ENCODE data around the gene MDGA2. TPM values are rescaled to one million over a fixed set of nuclear protein-coding genes. Genes with fewer than 3 reads are reported as not detected.

MDGA2 gene
- total and polyA plus RNA-seq, 9 of the 15 experiments (the other 6 are each of a cell fraction or from before 2014, with no cell fraction given), result 0.01 to 0.18 (median 0.03) TPM; not detected in 5

DNA sequence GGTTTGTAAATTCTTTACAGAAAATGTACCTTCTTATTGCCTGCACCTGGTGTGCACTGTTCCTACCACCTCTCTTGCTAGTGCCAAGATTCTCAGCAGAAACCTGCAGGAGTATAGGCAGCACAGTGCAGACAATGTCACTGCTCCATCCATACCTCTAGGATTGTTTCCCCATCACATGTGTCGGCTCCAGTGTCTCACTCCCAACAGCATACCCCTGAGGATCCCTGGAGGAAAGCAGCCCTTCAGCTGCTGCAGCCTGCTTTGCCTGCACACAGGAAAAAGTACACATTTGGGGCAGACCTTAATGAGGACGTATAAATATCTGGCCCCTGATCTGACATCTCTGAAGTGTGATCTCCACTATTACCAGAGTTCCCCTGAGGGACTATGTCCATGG, 235.5 kb downstream of the MDGA2 start (continued):
- TF ChIP-seq, protein P1, sequence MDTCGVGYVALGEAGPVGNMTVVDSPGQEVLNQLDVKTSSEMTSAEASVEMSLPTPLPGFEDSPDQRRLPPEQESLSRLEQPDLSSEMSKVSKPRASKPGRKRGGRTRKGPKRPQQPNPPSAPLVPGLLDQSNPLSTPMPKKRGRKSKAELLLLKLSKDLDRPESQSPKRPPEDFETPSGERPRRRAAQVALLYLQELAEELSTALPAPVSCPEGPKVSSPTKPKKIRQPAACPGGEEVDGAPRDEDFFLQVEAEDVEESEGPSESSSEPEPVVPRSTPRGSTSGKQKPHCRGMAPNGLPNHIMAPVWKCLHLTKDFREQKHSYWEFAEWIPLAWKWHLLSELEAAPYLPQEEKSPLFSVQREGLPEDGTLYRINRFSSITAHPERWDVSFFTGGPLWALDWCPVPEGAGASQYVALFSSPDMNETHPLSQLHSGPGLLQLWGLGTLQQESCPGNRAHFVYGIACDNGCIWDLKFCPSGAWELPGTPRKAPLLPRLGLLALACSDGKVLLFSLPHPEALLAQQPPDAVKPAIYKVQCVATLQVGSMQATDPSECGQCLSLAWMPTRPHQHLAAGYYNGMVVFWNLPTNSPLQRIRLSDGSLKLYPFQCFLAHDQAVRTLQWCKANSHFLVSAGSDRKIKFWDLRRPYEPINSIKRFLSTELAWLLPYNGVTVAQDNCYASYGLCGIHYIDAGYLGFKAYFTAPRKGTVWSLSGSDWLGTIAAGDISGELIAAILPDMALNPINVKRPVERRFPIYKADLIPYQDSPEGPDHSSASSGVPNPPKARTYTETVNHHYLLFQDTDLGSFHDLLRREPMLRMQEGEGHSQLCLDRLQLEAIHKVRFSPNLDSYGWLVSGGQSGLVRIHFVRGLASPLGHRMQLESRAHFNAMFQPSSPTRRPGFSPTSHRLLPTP (IDR thresholded peaks at IDR 0.05; ENCODE audit: borderline replicate concordance, extremely low read depth, insufficient read length), result no peak
- TF ChIP-seq PRMT5 (CRISPR knock-in tag; IDR thresholded peaks at IDR 0.05) (no peak), ARHGAP35 (IDR thresholded peaks at IDR 0.05; ENCODE audit: partially characterized antibody) (no peak), HNRNPH1 (optimal IDR thresholded peaks at IDR 0.05; ENCODE audit: low read depth, low read length) (no peak)

DNA sequence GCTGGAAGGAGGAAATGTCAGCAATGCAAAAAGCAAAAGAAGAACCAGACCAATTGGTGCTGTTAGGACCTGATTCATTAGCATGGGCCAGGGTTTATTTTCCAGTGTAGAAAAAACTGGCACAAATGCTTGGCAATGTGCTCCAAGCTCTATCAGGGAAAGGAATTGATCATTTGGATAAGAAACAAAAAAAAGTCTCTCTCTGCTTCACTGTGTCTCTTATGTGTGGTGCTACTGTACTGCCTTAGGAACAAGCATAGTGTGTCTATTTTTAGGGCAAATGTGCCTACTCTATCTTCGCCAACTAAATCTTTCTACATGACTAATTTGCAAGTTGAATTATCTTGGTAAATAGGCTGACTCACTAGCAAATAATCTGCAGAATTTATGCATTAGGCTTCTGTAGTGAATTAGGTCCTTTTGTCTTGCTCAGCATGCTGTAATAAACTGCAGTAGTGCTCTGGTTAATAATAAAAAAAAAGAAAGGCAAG, 236.7 kb downstream of the MDGA2 start:
- in situ Hi-C loops (cut with MboI), result no loop called here
- no peak for FAIRE-seq
- TF ChIP-seq GATA2 (CRISPR knock-in tag; IDR thresholded peaks at IDR 0.05) (no peak), RHOXF2B (CRISPR knock-in tag; conservative IDR thresholded peaks at IDR 0.05) (no peak), ZSCAN32 (CRISPR knock-in tag; IDR thresholded peaks at IDR 0.05) (no peak), ZNF75A (CRISPR knock-in tag; IDR thresholded peaks at IDR 0.05) (no peak)
- TF ChIP-seq, protein P2, sequence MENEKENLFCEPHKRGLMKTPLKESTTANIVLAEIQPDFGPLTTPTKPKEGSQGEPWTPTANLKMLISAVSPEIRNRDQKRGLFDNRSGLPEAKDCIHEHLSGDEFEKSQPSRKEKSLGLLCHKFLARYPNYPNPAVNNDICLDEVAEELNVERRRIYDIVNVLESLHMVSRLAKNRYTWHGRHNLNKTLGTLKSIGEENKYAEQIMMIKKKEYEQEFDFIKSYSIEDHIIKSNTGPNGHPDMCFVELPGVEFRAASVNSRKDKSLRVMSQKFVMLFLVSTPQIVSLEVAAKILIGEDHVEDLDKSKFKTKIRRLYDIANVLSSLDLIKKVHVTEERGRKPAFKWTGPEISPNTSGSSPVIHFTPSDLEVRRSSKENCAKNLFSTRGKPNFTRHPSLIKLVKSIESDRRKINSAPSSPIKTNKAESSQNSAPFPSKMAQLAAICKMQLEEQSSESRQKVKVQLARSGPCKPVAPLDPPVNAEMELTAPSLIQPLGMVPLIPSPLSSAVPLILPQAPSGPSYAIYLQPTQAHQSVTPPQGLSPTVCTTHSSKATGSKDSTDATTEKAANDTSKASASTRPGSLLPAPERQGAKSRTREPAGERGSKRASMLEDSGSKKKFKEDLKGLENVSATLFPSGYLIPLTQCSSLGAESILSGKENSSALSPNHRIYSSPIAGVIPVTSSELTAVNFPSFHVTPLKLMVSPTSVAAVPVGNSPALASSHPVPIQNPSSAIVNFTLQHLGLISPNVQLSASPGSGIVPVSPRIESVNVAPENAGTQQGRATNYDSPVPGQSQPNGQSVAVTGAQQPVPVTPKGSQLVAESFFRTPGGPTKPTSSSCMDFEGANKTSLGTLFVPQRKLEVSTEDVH (IDR thresholded peaks at IDR 0.05; ENCODE audit: low read depth, partially characterized antibody), result no peak
- TF ChIP-seq, protein P3, sequence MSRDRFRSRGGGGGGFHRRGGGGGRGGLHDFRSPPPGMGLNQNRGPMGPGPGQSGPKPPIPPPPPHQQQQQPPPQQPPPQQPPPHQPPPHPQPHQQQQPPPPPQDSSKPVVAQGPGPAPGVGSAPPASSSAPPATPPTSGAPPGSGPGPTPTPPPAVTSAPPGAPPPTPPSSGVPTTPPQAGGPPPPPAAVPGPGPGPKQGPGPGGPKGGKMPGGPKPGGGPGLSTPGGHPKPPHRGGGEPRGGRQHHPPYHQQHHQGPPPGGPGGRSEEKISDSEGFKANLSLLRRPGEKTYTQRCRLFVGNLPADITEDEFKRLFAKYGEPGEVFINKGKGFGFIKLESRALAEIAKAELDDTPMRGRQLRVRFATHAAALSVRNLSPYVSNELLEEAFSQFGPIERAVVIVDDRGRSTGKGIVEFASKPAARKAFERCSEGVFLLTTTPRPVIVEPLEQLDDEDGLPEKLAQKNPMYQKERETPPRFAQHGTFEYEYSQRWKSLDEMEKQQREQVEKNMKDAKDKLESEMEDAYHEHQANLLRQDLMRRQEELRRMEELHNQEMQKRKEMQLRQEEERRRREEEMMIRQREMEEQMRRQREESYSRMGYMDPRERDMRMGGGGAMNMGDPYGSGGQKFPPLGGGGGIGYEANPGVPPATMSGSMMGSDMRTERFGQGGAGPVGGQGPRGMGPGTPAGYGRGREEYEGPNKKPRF (IDR thresholded peaks at IDR 0.05; ENCODE audit: low read depth, low read length), result no peak
- H3K27me3 ChIP-seq (ENCODE audit: control insufficient read depth in 2 of 2, insufficient read depth in 2 of 2, low read length in 2 of 2), result no peaks in the 10 kb centered on the region
- WGBS (ENCODE audit: insufficient coverage, low coverage, missing lambda C conversion rate), result 0% methylated on average over 1 of the region's 1 CpG
- intact Hi-C loops (cut with micrococcal nuclease), result no loop called here
- H3K9ac ChIP-seq (ENCODE audit: insufficient read depth in 1 of 2, low read depth in 2 of 2, low read length in 2 of 2), result no peak overlapping the region
- no peak overlapping the region for H3K4me2 ChIP-seq (ENCODE audit: insufficient read depth, low read length)
- POLR2A ChIA-PET, result no interaction called here
- no peak overlapping the region for H3K27ac ChIP-seq (ENCODE audit: extremely low read depth, low read depth, low read length)
- no TSS peak for BruUV-seq (replicated peaks)
- no peak overlapping the region for H3K4me3 ChIP-seq
- no peak for ATAC-seq
- H2AFZ ChIP-seq (ENCODE audit: low read depth, low read length), result no peak overlapping the region
- no peaks in the 10 kb centered on the region for H4K20me1 ChIP-seq (replicated peaks; ENCODE audit: control insufficient read depth, insufficient read depth, low read length)
- no peak for DNase-seq (ENCODE audit: extremely low read depth in 1 of 4, low spot score in 3 of 4)
- CTCF ChIA-PET (ENCODE audit: low intra/inter-chr PET ratio), result no interaction called here
- H3K36me3 ChIP-seq (ENCODE audit: control insufficient read depth, insufficient read depth, low read length), result no peaks in the 10 kb centered on the region
- no peaks in the 10 kb centered on the region for H3K4me1 ChIP-seq (replicated peaks in 1 of 2; ENCODE audit: control insufficient read depth in 2 of 2, insufficient read depth in 2 of 2, low read length in 2 of 2)
- H3K9me1 ChIP-seq (ENCODE audit: control insufficient read depth, insufficient read depth, low read length), result no peaks in the 10 kb centered on the region
- H3K9me3 ChIP-seq (replicated peaks; ENCODE audit: control insufficient read depth, insufficient read depth, low read depth, low read length), result no peaks in the 10 kb centered on the region
- H3K79me2 ChIP-seq (ENCODE audit: control insufficient read depth, insufficient read depth, low read length), result no peaks in the 10 kb centered on the region

All from K562 (cell line).